Progenitor cell of endocrine pancreas (in vitro differentiated cells): ENCODE measurements around the gene NFAT5. TPM values are rescaled to one million over a fixed set of nuclear protein-coding genes. Genes with fewer than 3 reads are reported as not detected.
"Not testable (repeated sequence)": the region's sequence is repeated elsewhere in the genome, so short reads cannot be mapped to it uniquely, and the experiment has no call there.

Experiments used
- DNase-seq: peaks from one replicate; pipeline ENCODE4 v3.0.0; 2021; ENCODE audit warnings: low spot score; ENCODE audit not compliant: unreplicated experiment
- H3K27ac Mint-ChIP-seq: 2 replicates; pipeline ENCODE4 v1.8.0; 2021; ENCODE audit warnings: mild to moderate bottlenecking, moderate library complexity, mixed read lengths
- H3K27me3 Mint-ChIP-seq: 2 replicates; pipeline ENCODE4 v1.8.0; 2021; ENCODE audit warnings: mixed read lengths
- H3K36me3 Mint-ChIP-seq: 2 replicates; pipeline ENCODE4 v1.8.0; 2022; ENCODE audit warnings: mixed read lengths; ENCODE audit not compliant: insufficient read depth
- H3K4me1 Mint-ChIP-seq: 2 replicates; pipeline ENCODE4 v1.8.0; 2021; ENCODE audit warnings: low read depth, mixed read lengths
- H3K4me3 Mint-ChIP-seq: 2 replicates; pipeline ENCODE4 v1.8.0; 2021; ENCODE audit warnings: low read depth, mild to moderate bottlenecking, moderate library complexity, mixed read lengths
- H3K9me3 Mint-ChIP-seq: 2 replicates; pipeline ENCODE4 v1.8.0; 2021; ENCODE audit warnings: low read depth, mixed read lengths
- CTCF ChIP-seq: fragments of 200-600 bp; sonication (generic); IDR thresholded peaks from one replicate; pipeline ENCODE4 v1.5.0; 2021; ENCODE audit warnings: antibody characterized with exemption, mild to moderate bottlenecking; ENCODE audit not compliant: unreplicated experiment
- total RNA-seq: library from RNA; stranded (reverse); gene quantifications from 2 replicates; pipeline ENCODE4 v1.2.1, GENCODE V29; 2021

Gene NFAT5
- total RNA-seq, 1 donor from 2014 or later = 41.2 TPM

DNA sequence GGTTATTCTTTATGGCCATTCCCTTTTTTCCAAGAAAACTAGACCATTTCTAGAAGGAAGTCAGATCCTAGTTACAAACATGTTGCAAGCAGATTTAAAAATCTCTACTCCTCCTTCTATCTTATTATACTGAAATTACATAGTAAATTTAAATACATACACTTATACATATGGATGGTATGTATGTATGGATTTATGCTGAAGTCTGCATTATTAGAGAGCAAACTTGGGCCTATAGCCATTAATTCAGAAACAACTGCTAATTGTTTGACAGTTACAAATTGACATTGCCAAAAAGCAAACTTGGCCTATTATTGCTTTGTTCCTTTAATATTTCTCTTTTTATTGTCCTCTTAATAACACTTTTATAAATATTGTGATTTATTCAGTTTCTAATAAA, 67.1 kb downstream of the NFAT5 start:
- Mint-ChIP-seq H3K27ac (no peak overlapping the region), H3K4me1 (no peaks in the 10 kb centered on the region), H3K4me3 (no peak overlapping the region), H3K27me3 (no peaks in the 10 kb centered on the region), H3K9me3 (peaks cover 20% of the 10 kb centered on the region), H3K36me3 (peaks cover 37% of the 10 kb centered on the region)
- DNase-seq = no peak
- no peak for TF ChIP-seq CTCF

DNA sequence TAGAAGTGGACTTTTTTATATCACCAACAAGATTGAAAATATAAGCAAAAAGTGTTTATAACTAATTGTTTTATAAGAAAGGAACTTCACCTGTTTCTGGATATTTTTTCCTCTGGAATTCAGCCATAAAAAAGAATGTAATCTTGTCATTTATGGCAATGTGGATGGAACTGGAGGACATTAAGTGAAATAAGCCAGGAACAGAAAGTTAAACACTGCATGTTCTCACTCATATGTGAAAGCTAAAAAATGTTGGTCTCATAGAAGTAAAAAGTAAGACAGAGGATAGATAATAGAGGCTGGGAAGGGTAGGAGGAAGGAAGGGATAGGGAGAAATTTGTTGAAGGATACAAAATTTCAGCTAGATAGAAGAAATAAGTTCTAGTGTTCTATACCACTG, 67.6 kb downstream of the NFAT5 start:
- H3K27ac Mint-ChIP-seq = no peak overlapping the region
- H3K36me3 Mint-ChIP-seq = peaks cover 40% of the 10 kb centered on the region

DNA sequence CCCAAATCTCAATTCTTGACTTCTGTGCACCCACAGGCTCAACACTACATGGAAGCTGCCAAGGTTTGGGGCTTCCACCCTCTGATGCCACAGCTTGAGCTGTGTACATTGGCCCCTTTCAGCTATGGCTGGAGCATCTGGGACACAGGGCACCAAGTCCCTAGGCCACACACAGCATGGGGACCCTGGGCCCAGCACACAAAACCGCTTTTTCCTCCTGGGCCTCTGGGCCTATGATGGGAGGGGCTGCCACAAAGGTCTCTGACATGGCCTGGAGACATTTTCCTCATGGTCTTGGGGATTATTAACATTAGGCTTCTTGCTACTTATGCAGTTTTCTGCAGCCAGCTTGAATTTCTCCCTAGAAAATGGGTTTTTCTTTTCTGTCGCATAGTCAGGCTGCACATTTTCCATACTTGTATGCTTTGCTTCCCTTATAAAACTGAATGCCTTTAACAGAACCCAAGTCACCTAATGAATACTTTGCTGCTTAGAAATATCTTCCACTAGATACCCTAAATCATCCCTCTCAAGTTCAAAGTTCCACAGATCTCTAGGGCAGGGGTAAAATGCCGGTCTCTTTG, 70.9 kb downstream of the NFAT5 start:
- not testable (repeated sequence) for H3K27me3 Mint-ChIP-seq, H3K4me1 Mint-ChIP-seq, H3K4me3 Mint-ChIP-seq, DNase-seq, H3K27ac Mint-ChIP-seq
- peaks cover 37% of the 10 kb centered on the region for H3K36me3 Mint-ChIP-seq
- peaks cover 20% of the 10 kb centered on the region for H3K9me3 Mint-ChIP-seq

More for the DNA sequence above, 67.6 kb downstream of the NFAT5 start:
- Mint-ChIP-seq H3K4me1 (no peaks in the 10 kb centered on the region), H3K9me3 (peaks cover 20% of the 10 kb centered on the region), H3K27me3 (no peaks in the 10 kb centered on the region), H3K4me3 (no peak overlapping the region)
- DNase-seq = no peak
- TF ChIP-seq CTCF = no peak

- Mint-ChIP-seq H3K36me3 (peaks cover 37% of the 10 kb centered on the region), H3K27ac (peak overlapping the region; percentile 52), H3K9me3 (peaks cover 20% of the 10 kb centered on the region)
- not testable (repeated sequence) for H3K27me3 Mint-ChIP-seq, H3K4me3 Mint-ChIP-seq, H3K4me1 Mint-ChIP-seq, DNase-seq
These were observed 71.6 kb downstream of the NFAT5 start for GRCh38 chr16:69637206-69637865.

GRCh38 chr16:69643997-69644396, 78.2 kb downstream of the NFAT5 start:
- H3K36me3 Mint-ChIP-seq, H3K4me3 Mint-ChIP-seq, H3K4me1 Mint-ChIP-seq, H3K27ac Mint-ChIP-seq, H3K27me3 Mint-ChIP-seq, H3K9me3 Mint-ChIP-seq, DNase-seq: not testable (repeated sequence)

- Mint-ChIP-seq H3K27ac (no peak overlapping the region), H3K9me3 (no peaks in the 10 kb centered on the region), H3K4me1 (no peaks in the 10 kb centered on the region), H3K36me3 (peaks cover 9% of the 10 kb centered on the region), H3K4me3 (no peak overlapping the region), H3K27me3 (no peaks in the 10 kb centered on the region)
- no peak for DNase-seq
- no peak for TF ChIP-seq CTCF
These were observed 79.0 kb downstream of the NFAT5 start for GRCh38 chr16:69644790-69645189.

DNA sequence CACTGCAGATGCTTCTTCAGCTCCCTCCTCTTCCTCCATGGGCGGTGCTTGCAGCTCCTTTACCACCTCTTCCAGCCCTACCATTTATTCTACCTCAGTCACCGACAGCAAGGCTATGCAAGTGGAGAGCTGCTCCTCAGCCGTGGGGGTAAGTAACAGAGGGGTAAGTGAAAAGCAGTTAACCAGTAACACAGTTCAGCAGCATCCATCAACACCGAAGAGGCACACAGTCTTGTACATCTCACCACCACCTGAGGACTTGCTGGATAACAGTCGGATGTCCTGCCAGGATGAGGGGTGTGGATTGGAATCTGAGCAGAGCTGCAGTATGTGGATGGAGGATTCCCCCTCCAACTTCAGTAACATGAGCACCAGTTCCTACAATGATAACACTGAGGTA, 81.3 kb downstream of the NFAT5 start:
- no peaks in the 10 kb centered on the region for H3K27me3 Mint-ChIP-seq
- H3K27ac Mint-ChIP-seq = no peak overlapping the region
- no peak overlapping the region for H3K4me3 Mint-ChIP-seq
- H3K4me1 Mint-ChIP-seq = no peaks in the 10 kb centered on the region
- no peak for DNase-seq
- peaks cover 9% of the 10 kb centered on the region for H3K36me3 Mint-ChIP-seq
- no peaks in the 10 kb centered on the region for H3K9me3 Mint-ChIP-seq
- no peak for TF ChIP-seq CTCF
